Measurements from ENCODE around the gene DNAJC6. TPM values are rescaled to one million over a fixed set of nuclear protein-coding genes. Genes with fewer than 3 reads are reported as not detected.
"Not testable (repeated sequence)": the region's sequence is repeated elsewhere in the genome, so short reads cannot be mapped to it uniquely, and the experiment has no call there.

The DNAJC6 gene
- total RNA-seq, 1 experiment from 2014 or later = 3.1 TPM

GRCh38 chr1:65378247-65378946 lies 69.1 kb downstream of the DNAJC6 start:
- no TSS peak for BruUV-seq (replicated peaks)
- Mint-ChIP-seq H3K9me3 (ENCODE audit: low read depth, unreplicated experiment) (no peaks in the 10 kb centered on the region), H3K27me3 (ENCODE audit: unreplicated experiment) (no peaks in the 10 kb centered on the region), H3K4me1 (ENCODE audit: low read depth, unreplicated experiment) (peaks cover 15% of the 10 kb centered on the region), H3K36me3 (ENCODE audit: insufficient read depth, unreplicated experiment) (no peaks in the 10 kb centered on the region), H3K27ac (ENCODE audit: unreplicated experiment) (no peak overlapping the region), H3K4me3 (ENCODE audit: low read depth, unreplicated experiment) (no peak overlapping the region)
- CTCF ChIA-PET = no interaction called here
- intact Hi-C loops (cut with micrococcal nuclease; ENCODE audit: unreplicated experiment) = no loop called here
- no peak for DNase-seq
- no peak for TF ChIP-seq CTCF (IDR thresholded peaks at IDR 0.05; ENCODE audit: unreplicated experiment)

- H3K27ac Mint-ChIP-seq (ENCODE audit: unreplicated experiment); BruUV-seq (replicated peaks); H3K9me3 Mint-ChIP-seq (ENCODE audit: low read depth, unreplicated experiment); H3K27me3 Mint-ChIP-seq (ENCODE audit: unreplicated experiment); CTCF ChIA-PET; intact Hi-C loops (cut with micrococcal nuclease; ENCODE audit: unreplicated experiment); H3K36me3 Mint-ChIP-seq (ENCODE audit: insufficient read depth, unreplicated experiment); H3K4me1 Mint-ChIP-seq (ENCODE audit: low read depth, unreplicated experiment); DNase-seq; H3K4me3 Mint-ChIP-seq (ENCODE audit: low read depth, unreplicated experiment): not testable (repeated sequence)
Measured at GRCh38 chr1:65384426-65384825, 75.1 kb downstream of the DNAJC6 start.

GRCh38 chr1:65386439-65386838 lies 77.1 kb downstream of the DNAJC6 start:
- Mint-ChIP-seq H3K36me3 (ENCODE audit: insufficient read depth, unreplicated experiment) (no peaks in the 10 kb centered on the region), H3K27me3 (ENCODE audit: unreplicated experiment) (no peaks in the 10 kb centered on the region), H3K4me3 (ENCODE audit: low read depth, unreplicated experiment) (no peak overlapping the region), H3K4me1 (ENCODE audit: low read depth, unreplicated experiment) (no peaks in the 10 kb centered on the region), H3K9me3 (ENCODE audit: low read depth, unreplicated experiment) (no peaks in the 10 kb centered on the region), H3K27ac (ENCODE audit: unreplicated experiment) (no peak overlapping the region)
- no TSS peak for BruUV-seq (replicated peaks)
- TF ChIP-seq CTCF (IDR thresholded peaks at IDR 0.05; ENCODE audit: unreplicated experiment) = no peak
- CTCF ChIA-PET = no interaction called here
- DNase-seq = no peak
- intact Hi-C loops (cut with micrococcal nuclease; ENCODE audit: unreplicated experiment) = no loop called here

GRCh38 chr1:65387821-65388220 lies 78.5 kb downstream of the DNAJC6 start:
- Mint-ChIP-seq H3K27me3 (ENCODE audit: unreplicated experiment) (no peaks in the 10 kb centered on the region), H3K9me3 (ENCODE audit: low read depth, unreplicated experiment) (no peaks in the 10 kb centered on the region), H3K4me1 (ENCODE audit: low read depth, unreplicated experiment) (no peaks in the 10 kb centered on the region), H3K27ac (ENCODE audit: unreplicated experiment) (no peak overlapping the region), H3K36me3 (ENCODE audit: insufficient read depth, unreplicated experiment) (no peaks in the 10 kb centered on the region), H3K4me3 (ENCODE audit: low read depth, unreplicated experiment) (no peak overlapping the region)
- no peak for DNase-seq
- BruUV-seq (replicated peaks) = no TSS peak
- CTCF ChIA-PET = no interaction called here
- intact Hi-C loops (cut with micrococcal nuclease; ENCODE audit: unreplicated experiment) = no loop called here
- TF ChIP-seq CTCF (IDR thresholded peaks at IDR 0.05; ENCODE audit: unreplicated experiment) = no peak

- no TSS peak for BruUV-seq (replicated peaks)
- intact Hi-C loops (cut with micrococcal nuclease; ENCODE audit: unreplicated experiment) = no loop called here
- Mint-ChIP-seq H3K27me3 (ENCODE audit: unreplicated experiment) (no peaks in the 10 kb centered on the region), H3K4me1 (ENCODE audit: low read depth, unreplicated experiment) (no peaks in the 10 kb centered on the region), H3K9me3 (ENCODE audit: low read depth, unreplicated experiment) (no peaks in the 10 kb centered on the region), H3K4me3 (ENCODE audit: low read depth, unreplicated experiment) (no peak overlapping the region), H3K36me3 (ENCODE audit: insufficient read depth, unreplicated experiment) (no peaks in the 10 kb centered on the region), H3K27ac (ENCODE audit: unreplicated experiment) (no peak overlapping the region)
- TF ChIP-seq CTCF (IDR thresholded peaks at IDR 0.05; ENCODE audit: unreplicated experiment) = no peak
- CTCF ChIA-PET = no interaction called here
- no peak for DNase-seq
Measured at GRCh38 chr1:65388908-65389695, 79.8 kb downstream of the DNAJC6 start.

Measured in Calu3 (cell line).